A673 (cell line): Measurements from ENCODE around the gene FOXN3. TPM values are rescaled to one million over a fixed set of nuclear protein-coding genes. Genes with fewer than 3 reads are reported as not detected.

Experiments used
- BruUV-seq: library from RNA; stranded (reverse); fragments of 400-500 nt; replicated peaks from 2 replicates; lab custom pipeline; 2021; lab: Mats Ljungman, UMichigan
- CTCF ChIA-PET: fragments of 300-600 bp; sonication (Branson Sonifier 250); formaldehyde crosslinking; loops from one replicate; lab custom pipeline; 2022; ENCODE audit warnings: antibody characterized with exemption; lab: Charles Lee
- POLR2A ChIA-PET: fragments of 300-600 bp; sonication (Branson Sonifier 250); formaldehyde crosslinking; loops from one replicate; lab custom pipeline; 2022; ENCODE audit warnings: antibody characterized with exemption; ENCODE audit not compliant: low non-redundant PET; lab: Charles Lee
- DNase-seq: peaks from one replicate; pipeline ENCODE4 v3.0.0-alpha.2; 2015; ENCODE audit warnings: low spot score
- H3K27ac ChIP-seq: fragments of 200-600 bp; sonication (generic); 2 replicates; pipeline ENCODE4 v1.5.1; 2016; ENCODE audit warnings: mixed run types, low read depth, mild to moderate bottlenecking, mixed read lengths, antibody characterized with exemption, low read length; ENCODE audit not compliant: poor library complexity, severe bottlenecking
- H3K27me3 ChIP-seq: fragments of 200-600 bp; sonication (generic); replicated peaks from 2 replicates; pipeline ENCODE4 v1.6.1; 2017; ENCODE audit warnings: mixed run types, low read depth, mild to moderate bottlenecking, mixed read lengths, antibody characterized with exemption, low read length; ENCODE audit not compliant: insufficient read depth, poor library complexity
- H3K36me3 ChIP-seq: fragments of 200-600 bp; sonication (generic); 2 replicates; pipeline ENCODE4 v1.6.1; 2016; ENCODE audit warnings: mixed run types, mild to moderate bottlenecking, mixed read lengths, antibody characterized with exemption, low read length; ENCODE audit not compliant: insufficient read depth, poor library complexity, severe bottlenecking
- H3K4me1 ChIP-seq: fragments of 200-600 bp; sonication (generic); 2 replicates; pipeline ENCODE4 v1.6.1; 2017; ENCODE audit warnings: mixed run types, mild to moderate bottlenecking, mixed read lengths, antibody characterized with exemption, low read length; ENCODE audit not compliant: insufficient read depth, poor library complexity, severe bottlenecking
- H3K4me3 ChIP-seq: fragments of 200-600 bp; sonication (generic); 2 replicates; pipeline ENCODE4 v1.5.1; 2016; ENCODE audit warnings: low read depth, mixed run types, mild to moderate bottlenecking, mixed read lengths, low read length; ENCODE audit not compliant: poor library complexity, severe bottlenecking
- H3K9me3 ChIP-seq: fragments of 200-600 bp; sonication (generic); 2 replicates; pipeline ENCODE4 v1.6.1; 2016; ENCODE audit warnings: mixed run types, low read depth, mild to moderate bottlenecking, mixed read lengths, antibody characterized with exemption, low read length; ENCODE audit not compliant: poor library complexity, severe bottlenecking
- EZH2 ChIP-seq: fragments of 200-600 bp; sonication (generic); IDR thresholded peaks from 2 replicates; pipeline ENCODE4 v1.6.1; 2017; ENCODE audit warnings: borderline replicate concordance, low read depth, mild to moderate bottlenecking, mixed read lengths, antibody characterized with exemption, low read length; ENCODE audit not compliant: poor library complexity, severe bottlenecking
- intact Hi-C: fragments of 100-400 bp; cut with micrococcal nuclease; formaldehyde crosslinking; loops from one replicate; pipeline ENCODE4 v1.10.0; 2022; ENCODE audit not compliant: unreplicated experiment
- total RNA-seq: library from RNA; stranded (reverse); gene quantifications from 2 replicates; pipeline ENCODE4 v1.2.3, GENCODE V29; 2021
- TF ChIP-seq, protein P1 (sequence below): fragments of 300-800, 200-600 bp; sonication (generic); conservative IDR thresholded peaks from 2 replicates; pipeline ENCODE4 v1.5.1; 2017; ENCODE audit warnings: low read depth, mild to moderate bottlenecking, antibody characterized with exemption, low read length, moderate library complexity, mixed read lengths

The FOXN3 gene
- total RNA-seq, 1 experiment from 2014 or later, result 15.3 TPM

DNA sequence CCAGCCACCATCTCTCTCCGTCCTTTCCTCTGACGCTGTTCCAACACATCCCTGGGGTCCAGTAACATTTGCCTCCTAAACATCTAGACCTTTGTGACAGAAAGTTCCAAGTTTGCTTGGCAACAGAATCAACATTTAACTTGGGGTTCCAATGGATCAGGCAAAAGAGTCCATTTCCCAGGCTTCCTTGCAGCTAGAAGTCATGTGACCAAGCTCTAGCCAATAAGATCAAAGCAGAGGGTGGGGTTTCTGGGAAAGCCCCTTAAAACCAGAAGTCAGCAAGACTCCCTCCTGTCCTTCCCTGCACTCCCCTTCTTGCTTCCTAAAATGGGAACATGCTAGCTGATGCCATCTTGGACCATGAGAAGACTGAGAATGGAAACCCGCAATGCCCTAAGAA is 14.7 kb downstream of the FOXN3 start:
- ChIA-PET POLR2A (no interaction called here), CTCF (no interaction called here)
- H3K36me3 ChIP-seq, result no peaks in the 10 kb centered on the region
- no peak overlapping the region for H3K4me3 ChIP-seq
- no TSS peak for BruUV-seq
- H3K4me1 ChIP-seq, result no peaks in the 10 kb centered on the region
- intact Hi-C loops, result no loop called here
- H3K27me3 ChIP-seq, result no peaks in the 10 kb centered on the region
- no peak overlapping the region for H3K27ac ChIP-seq
- TF ChIP-seq EZH2, result no peak
- TF ChIP-seq, protein P1, sequence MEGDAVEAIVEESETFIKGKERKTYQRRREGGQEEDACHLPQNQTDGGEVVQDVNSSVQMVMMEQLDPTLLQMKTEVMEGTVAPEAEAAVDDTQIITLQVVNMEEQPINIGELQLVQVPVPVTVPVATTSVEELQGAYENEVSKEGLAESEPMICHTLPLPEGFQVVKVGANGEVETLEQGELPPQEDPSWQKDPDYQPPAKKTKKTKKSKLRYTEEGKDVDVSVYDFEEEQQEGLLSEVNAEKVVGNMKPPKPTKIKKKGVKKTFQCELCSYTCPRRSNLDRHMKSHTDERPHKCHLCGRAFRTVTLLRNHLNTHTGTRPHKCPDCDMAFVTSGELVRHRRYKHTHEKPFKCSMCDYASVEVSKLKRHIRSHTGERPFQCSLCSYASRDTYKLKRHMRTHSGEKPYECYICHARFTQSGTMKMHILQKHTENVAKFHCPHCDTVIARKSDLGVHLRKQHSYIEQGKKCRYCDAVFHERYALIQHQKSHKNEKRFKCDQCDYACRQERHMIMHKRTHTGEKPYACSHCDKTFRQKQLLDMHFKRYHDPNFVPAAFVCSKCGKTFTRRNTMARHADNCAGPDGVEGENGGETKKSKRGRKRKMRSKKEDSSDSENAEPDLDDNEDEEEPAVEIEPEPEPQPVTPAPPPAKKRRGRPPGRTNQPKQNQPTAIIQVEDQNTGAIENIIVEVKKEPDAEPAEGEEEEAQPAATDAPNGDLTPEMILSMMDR, result no peak
- no peak for DNase-seq
- H3K9me3 ChIP-seq, result no peaks in the 10 kb centered on the region

DNA sequence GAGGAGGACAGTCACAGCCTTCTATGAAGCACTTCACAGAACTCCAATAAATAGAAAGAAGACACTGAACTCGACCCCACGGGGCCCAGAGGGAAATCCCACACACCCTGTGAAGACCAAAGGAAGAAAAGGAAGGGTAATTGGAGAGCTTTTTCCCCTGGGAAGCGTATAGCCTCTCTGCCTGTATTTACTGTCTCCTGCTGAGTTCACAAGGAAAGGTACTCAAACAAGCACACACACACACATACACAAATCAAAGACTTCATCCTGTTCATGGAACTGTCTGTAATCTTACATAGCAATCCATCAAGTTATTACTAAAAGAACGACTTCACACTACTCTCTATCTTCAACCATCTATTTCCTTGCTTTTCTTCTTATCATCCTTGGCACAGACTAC is 15.3 kb downstream of the FOXN3 start:
- Histone ChIP-seq H3K4me1 (no peaks in the 10 kb centered on the region), H3K4me3 (no peak overlapping the region), H3K27ac (no peak overlapping the region), H3K36me3 (no peaks in the 10 kb centered on the region), H3K27me3 (no peaks in the 10 kb centered on the region), H3K9me3 (no peaks in the 10 kb centered on the region)
- intact Hi-C loops, result no loop called here
- ChIA-PET CTCF (no interaction called here), POLR2A (no interaction called here)
- no peak for DNase-seq
- no peak for TF ChIP-seq EZH2
- TF ChIP-seq, protein P1, result no peak
- no TSS peak for BruUV-seq

DNA sequence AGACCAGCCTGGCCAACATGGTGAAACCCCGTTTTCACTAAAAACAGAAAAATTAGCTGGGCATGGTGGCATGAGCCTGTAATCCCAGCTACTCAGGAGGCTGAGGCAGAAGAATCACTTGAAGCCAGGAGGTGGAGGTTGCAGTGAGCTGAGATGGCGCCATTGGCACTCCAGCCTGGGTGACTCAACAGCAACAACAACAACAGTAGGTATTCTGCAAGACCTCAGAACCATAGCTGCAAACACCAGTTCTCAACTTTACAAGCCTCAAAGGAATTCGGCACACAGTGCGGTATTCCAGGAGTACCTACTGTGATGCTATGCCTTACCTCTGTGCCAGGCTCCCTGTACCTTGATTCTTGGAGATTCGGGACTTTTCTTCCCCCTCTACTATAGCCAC is 15.8 kb downstream of the FOXN3 start:
- ChIA-PET CTCF (no interaction called here), POLR2A (no interaction called here)
- no peak for DNase-seq
- no peak for TF ChIP-seq EZH2
- Histone ChIP-seq H3K27ac (no peak overlapping the region), H3K4me3 (no peak overlapping the region), H3K9me3 (no peaks in the 10 kb centered on the region), H3K27me3 (no peaks in the 10 kb centered on the region), H3K36me3 (no peaks in the 10 kb centered on the region), H3K4me1 (no peaks in the 10 kb centered on the region)
- intact Hi-C loops, result no loop called here
- no TSS peak for BruUV-seq

DNA sequence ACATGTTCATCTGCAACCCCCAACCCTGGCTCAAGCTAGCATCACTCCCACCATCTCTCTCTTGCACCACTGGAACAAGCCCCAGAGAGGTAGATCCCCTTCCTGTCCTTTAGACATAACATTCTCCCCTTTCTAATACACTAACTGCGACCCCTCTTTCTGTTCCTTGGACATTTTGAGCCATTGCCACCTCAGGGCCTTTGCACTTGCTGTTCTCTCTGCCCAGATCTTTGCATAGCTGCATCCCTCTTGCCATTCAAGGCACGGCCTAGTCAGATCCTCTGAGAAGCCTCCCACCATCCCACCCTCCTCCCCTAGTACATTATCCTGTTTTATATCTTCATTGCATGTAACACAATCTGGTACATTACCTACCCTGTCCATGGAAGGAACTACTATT is 16.5 kb downstream of the FOXN3 start:
- TF ChIP-seq, protein P1, result no peak
- no peak for TF ChIP-seq EZH2
- no peak overlapping the region for H3K4me3 ChIP-seq
- H3K4me1 ChIP-seq, result no peaks in the 10 kb centered on the region
- ChIA-PET CTCF (no interaction called here), POLR2A (no interaction called here)
- BruUV-seq, result no TSS peak
- H3K27me3 ChIP-seq, result no peaks in the 10 kb centered on the region
- no peak for DNase-seq
- no peaks in the 10 kb centered on the region for H3K9me3 ChIP-seq
- intact Hi-C loops, result no loop called here
- H3K36me3 ChIP-seq, result no peaks in the 10 kb centered on the region
- no peak overlapping the region for H3K27ac ChIP-seq
